ENCODE results near the gene PSMA1.

Gene PSMA1

GRCh38 chr11:14529321-14529720 is 9.1 kb upstream of the PSMA1 start:
- DNase-seq = peak; percentile 47

GRCh38 chr11:14522801-14523200 is 2.6 kb upstream of the PSMA1 start:
- DNase-seq = no peak

- DNase-seq = no peak
Observed at GRCh38 chr11:14522245-14522644, 2.1 kb upstream of the PSMA1 start.

- DNase-seq = no peak
Observed at GRCh38 chr11:14520747-14521151, 563 bp upstream of the PSMA1 start.

- DNase-seq = peak; percentile 47
Observed at GRCh38 chr11:14519597-14519916, 629 bp downstream of the PSMA1 start.

GRCh38 chr11:14518820-14519219 is 1.4 kb downstream of the PSMA1 start:
- DNase-seq = no peak

- DNase-seq = no peak
Observed at GRCh38 chr11:14513800-14514199, 6.4 kb downstream of the PSMA1 start.

GRCh38 chr11:14506532-14506931 is 13.7 kb downstream of the PSMA1 start:
- DNase-seq = no peak

GRCh38 chr11:14503023-14503422 is 17.2 kb downstream of the PSMA1 start:
- DNase-seq = no peak

GRCh38 chr11:14502039-14502438 is 18.1 kb downstream of the PSMA1 start:
- DNase-seq = no peak

GRCh38 chr11:14500181-14500651 is 20.0 kb downstream of the PSMA1 start:
- peak; percentile 86 for DNase-seq

GRCh38 chr11:14499560-14500180 is 20.5 kb downstream of the PSMA1 start, which contains the start of gene COPB1:
Gene COPB1 (minus strand): TSS chr11:14499811. CDS start chr11:14498928, 883 bp downstream.
- DNase-seq = peak; percentile 97

GRCh38 chr11:14499178-14499559 is 21.0 kb downstream of the PSMA1 start:
- DNase-seq = peak; percentile 82

GRCh38 chr11:14480716-14481115 is 39.5 kb downstream of the PSMA1 start:
- DNase-seq = no peak

GRCh38 chr11:14471127-14471526 is 49.1 kb downstream of the PSMA1 start:
- DNase-seq = no peak

- no peak for DNase-seq
Observed at GRCh38 chr11:14463623-14464022, 56.6 kb downstream of the PSMA1 start.

GRCh38 chr11:14460147-14460546 is 60.0 kb downstream of the PSMA1 start:
- no peak for DNase-seq

- no peak for DNase-seq
Observed at GRCh38 chr11:14458377-14458776, 61.8 kb downstream of the PSMA1 start.

GRCh38 chr11:14455648-14456430 is 64.3 kb downstream of the PSMA1 start:
- no peak for DNase-seq

All from hematopoietic multipotent progenitor cell treated with erythropoietin and hydrocortisone succinate and interleukin-3 and kit ligand, for 4 days (in vitro differentiated cells).